ENCODE data around the gene PIGA. TPM values are rescaled to one million over a fixed set of nuclear protein-coding genes. Genes with fewer than 3 reads are reported as not detected.

Gene PIGA
- polyA plus RNA-seq, 2 of the 4 experiments (the other 2 are of a cell fraction): 9.5 to 21.2 TPM

DNA sequence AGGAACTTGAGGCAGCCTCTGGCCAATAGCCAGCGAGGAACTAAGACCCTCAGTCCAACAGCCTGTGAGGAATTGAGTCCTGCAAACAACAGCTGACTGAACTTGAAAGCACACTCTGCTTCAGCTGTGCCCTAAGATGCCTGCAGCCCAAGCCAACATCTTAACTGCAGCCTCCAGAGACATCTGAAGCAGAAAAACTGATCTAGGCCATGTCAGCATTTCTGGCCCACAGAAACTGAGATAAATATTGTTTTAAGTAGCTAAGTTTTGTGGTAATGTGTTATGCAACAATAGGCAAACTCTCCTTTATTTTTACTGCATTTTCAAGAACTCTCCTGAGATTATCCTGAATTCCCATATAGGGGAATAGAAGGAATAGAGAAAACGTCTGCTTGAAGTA lies 24.4 kb upstream of the PIGA start:
- FAIRE-seq: no peak
- ChIA-PET POLR2A (no interaction called here), CTCF (interaction anchor here (2.9 kb wide), 1 partner anchor 11 kb away, joined by 16 read pairs; no protein-coding TSS in a partner anchor)
- H3K27ac ChIP-seq: no peak overlapping the region
- TF ChIP-seq HEYL (CRISPR knock-in tag; IDR thresholded peaks at IDR 0.05): no peak
- TF ChIP-seq CBX2 (IDR thresholded peaks at IDR 0.05; ENCODE audit: borderline replicate concordance, low read depth): no peak
- TF ChIP-seq, protein P1, sequence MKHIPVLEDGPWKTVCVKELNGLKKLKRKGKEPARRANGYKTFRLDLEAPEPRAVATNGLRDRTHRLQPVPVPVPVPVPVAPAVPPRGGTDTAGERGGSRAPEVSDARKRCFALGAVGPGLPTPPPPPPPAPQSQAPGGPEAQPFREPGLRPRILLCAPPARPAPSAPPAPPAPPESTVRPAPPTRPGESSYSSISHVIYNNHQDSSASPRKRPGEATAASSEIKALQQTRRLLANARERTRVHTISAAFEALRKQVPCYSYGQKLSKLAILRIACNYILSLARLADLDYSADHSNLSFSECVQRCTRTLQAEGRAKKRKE (CRISPR knock-in tag; IDR thresholded peaks at IDR 0.05; ENCODE audit: low read depth): no peak
- TF ChIP-seq, protein P2, sequence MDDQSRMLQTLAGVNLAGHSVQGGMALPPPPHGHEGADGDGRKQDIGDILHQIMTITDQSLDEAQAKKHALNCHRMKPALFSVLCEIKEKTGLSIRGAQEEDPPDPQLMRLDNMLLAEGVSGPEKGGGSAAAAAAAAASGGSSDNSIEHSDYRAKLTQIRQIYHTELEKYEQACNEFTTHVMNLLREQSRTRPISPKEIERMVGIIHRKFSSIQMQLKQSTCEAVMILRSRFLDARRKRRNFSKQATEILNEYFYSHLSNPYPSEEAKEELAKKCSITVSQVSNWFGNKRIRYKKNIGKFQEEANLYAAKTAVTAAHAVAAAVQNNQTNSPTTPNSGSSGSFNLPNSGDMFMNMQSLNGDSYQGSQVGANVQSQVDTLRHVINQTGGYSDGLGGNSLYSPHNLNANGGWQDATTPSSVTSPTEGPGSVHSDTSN (IDR thresholded peaks at IDR 0.05): no peak
- no peak for TF ChIP-seq POLR2AphosphoS2 (conservative IDR thresholded peaks at IDR 0.05; ENCODE audit: low read length)
- TF ChIP-seq HMGXB4 (CRISPR knock-in tag; IDR thresholded peaks at IDR 0.05; ENCODE audit: borderline replicate concordance): no peak
- no peak for TF ChIP-seq ZSCAN20 (CRISPR knock-in tag; IDR thresholded peaks at IDR 0.05)
- no peak for TF ChIP-seq CEBPB (IDR thresholded peaks at IDR 0.05)
- no peak for TF ChIP-seq POLR2A (IDR thresholded peaks at IDR 0.05; ENCODE audit: low read length)
- no peak for TF ChIP-seq CHD2 (IDR thresholded peaks at IDR 0.05; ENCODE audit: low read length, partially characterized antibody)
- no peak for TF ChIP-seq MAFK (IDR thresholded peaks at IDR 0.05; ENCODE audit: partially characterized antibody)
- no peak for TF ChIP-seq ZNF302 (CRISPR knock-in tag; IDR thresholded peaks at IDR 0.05)
- TF ChIP-seq JUN (IDR thresholded peaks at IDR 0.05): no peak
- TF ChIP-seq TFCP2L1 (CRISPR knock-in tag; IDR thresholded peaks at IDR 0.05): no peak
- no peak for TF ChIP-seq KDM5A (IDR thresholded peaks at IDR 0.05)
- TF ChIP-seq, protein P3, sequence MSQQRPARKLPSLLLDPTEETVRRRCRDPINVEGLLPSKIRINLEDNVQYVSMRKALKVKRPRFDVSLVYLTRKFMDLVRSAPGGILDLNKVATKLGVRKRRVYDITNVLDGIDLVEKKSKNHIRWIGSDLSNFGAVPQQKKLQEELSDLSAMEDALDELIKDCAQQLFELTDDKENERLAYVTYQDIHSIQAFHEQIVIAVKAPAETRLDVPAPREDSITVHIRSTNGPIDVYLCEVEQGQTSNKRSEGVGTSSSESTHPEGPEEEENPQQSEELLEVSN (IDR thresholded peaks at IDR 0.05; ENCODE audit: borderline replicate concordance, low read depth): no peak
- no peak for TF ChIP-seq HOXB13 (CRISPR knock-in tag; IDR thresholded peaks at IDR 0.05; ENCODE audit: low read depth)
- TF ChIP-seq EHF (CRISPR knock-in tag; IDR thresholded peaks at IDR 0.05): no peak
- no peak for TF ChIP-seq SMC3 (IDR thresholded peaks at IDR 0.05)
- DNase-seq (ENCODE audit: low read depth in 1 of 2, low spot score in 1 of 2): no peak
- no peak for ATAC-seq
- no peak overlapping the region for H3K4me3 ChIP-seq
- no peaks in the 10 kb centered on the region for H3K4me1 ChIP-seq
- no peaks in the 10 kb centered on the region for H3K9me3 ChIP-seq
- WGBS (ENCODE audit: missing lambda C conversion rate): 76% methylated on average over 2 of the region's 2 CpGs
- H3K4me2 ChIP-seq: no peak overlapping the region

- Histone ChIP-seq H3K4me1 (no peaks in the 10 kb centered on the region), H3K27ac (no peak overlapping the region), H3K4me2 (no peak overlapping the region), H3K9me3 (no peaks in the 10 kb centered on the region), H3K4me3 (no peak overlapping the region)
- FAIRE-seq: no peak
- no peak for TF ChIP-seq JUNB (IDR thresholded peaks at IDR 0.05)
- no peak for TF ChIP-seq CEBPB (IDR thresholded peaks at IDR 0.05)
- TF ChIP-seq NR3C1 (IDR thresholded peaks at IDR 0.05): no peak
- no peak for TF ChIP-seq RARB (CRISPR knock-in tag; IDR thresholded peaks at IDR 0.05)
- TF ChIP-seq HDAC2 (IDR thresholded peaks at IDR 0.05): no peak
- TF ChIP-seq HEYL (CRISPR knock-in tag; IDR thresholded peaks at IDR 0.05): no peak
- no peak for TF ChIP-seq GATA3 (IDR thresholded peaks at IDR 0.05; ENCODE audit: borderline replicate concordance)
- TF ChIP-seq, protein P4, sequence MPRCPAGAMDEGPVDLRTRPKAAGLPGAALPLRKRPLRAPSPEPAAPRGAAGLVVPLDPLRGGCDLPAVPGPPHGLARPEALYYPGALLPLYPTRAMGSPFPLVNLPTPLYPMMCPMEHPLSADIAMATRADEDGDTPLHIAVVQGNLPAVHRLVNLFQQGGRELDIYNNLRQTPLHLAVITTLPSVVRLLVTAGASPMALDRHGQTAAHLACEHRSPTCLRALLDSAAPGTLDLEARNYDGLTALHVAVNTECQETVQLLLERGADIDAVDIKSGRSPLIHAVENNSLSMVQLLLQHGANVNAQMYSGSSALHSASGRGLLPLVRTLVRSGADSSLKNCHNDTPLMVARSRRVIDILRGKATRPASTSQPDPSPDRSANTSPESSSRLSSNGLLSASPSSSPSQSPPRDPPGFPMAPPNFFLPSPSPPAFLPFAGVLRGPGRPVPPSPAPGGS (IDR thresholded peaks at IDR 0.05): no peak
- TF ChIP-seq HOXA7 (CRISPR knock-in tag; IDR thresholded peaks at IDR 0.05): no peak
- TF ChIP-seq CHD4 (IDR thresholded peaks at IDR 0.05; ENCODE audit: borderline replicate concordance): no peak
- TF ChIP-seq ZNF302 (CRISPR knock-in tag; IDR thresholded peaks at IDR 0.05): no peak
- DNase-seq (ENCODE audit: low read depth in 1 of 2, low spot score in 1 of 2): no peak
- WGBS (ENCODE audit: missing lambda C conversion rate): 90% methylated on average over 2 of the region's 2 CpGs
- ChIA-PET CTCF (interaction anchor here (1.5 to 2.9 kb wide), 2 partner anchors 9 to 110 kb away, joined by 3 to 16 read pairs; no protein-coding TSS in a partner anchor), POLR2A (no interaction called here)
- ATAC-seq: no peak
Measured at GRCh38 chrX:15358533-15358932, 23.2 kb upstream of the PIGA start.
